GM23338 (cell line): Measurements from ENCODE around the gene NSL1. TPM values are rescaled to one million over a fixed set of nuclear protein-coding genes. Genes with fewer than 3 reads are reported as not detected.

Source experiments
- ATAC-seq: fragments of 200-7000 bp; cut with Tn5 transposase; 3 replicates; pipeline ENCODE4 v1.9.1; 2020
- DNase-seq: peaks from one replicate; pipeline ENCODE4 v3.0.0-alpha.2; 2015; ENCODE audit warnings: low spot score
- H2AFZ ChIP-seq: fragments of 200-600 bp; sonication (generic); 2 replicates; pipeline ENCODE4 v1.8.0; 2016; ENCODE audit warnings: antibody characterized with exemption, mild to moderate bottlenecking, moderate library complexity
- H3F3A ChIP-seq: fragments of 200-600 bp; sonication (generic); replicated peaks from 2 replicates; pipeline ENCODE4 v1.8.0; 2017; ENCODE audit warnings: antibody characterized with exemption, mixed run types, low read depth
- H3K27ac ChIP-seq: fragments of 200-600 bp; sonication (generic); 2 replicates; pipeline ENCODE4 v1.6.1; 2016; ENCODE audit warnings: low read depth
- H3K27me3 ChIP-seq: fragments of 200-600 bp; sonication (generic); 2 replicates; pipeline ENCODE4 v1.8.0; 2016; ENCODE audit warnings: mild to moderate bottlenecking, mixed run types, moderate library complexity; ENCODE audit not compliant: insufficient read depth
- H3K36me3 ChIP-seq: fragments of 200-600 bp; sonication (generic); 2 replicates; pipeline ENCODE4 v1.8.0; 2016; ENCODE audit warnings: mild to moderate bottlenecking; ENCODE audit not compliant: insufficient read depth
- H3K4me1 ChIP-seq: fragments of 200-600 bp; sonication (generic); 2 replicates; pipeline ENCODE4 v1.8.0; 2016; ENCODE audit warnings: mild to moderate bottlenecking, moderate library complexity; ENCODE audit not compliant: insufficient read depth
- H3K4me2 ChIP-seq: fragments of 200-600 bp; sonication (generic); 2 replicates; pipeline ENCODE4 v1.7.1; 2017; ENCODE audit warnings: mixed run types
- H3K4me3 ChIP-seq: fragments of 200-600 bp; sonication (generic); 2 replicates; pipeline ENCODE4 v1.6.1; 2016; ENCODE audit warnings: mixed run types
- H3K79me2 ChIP-seq: fragments of 200-600 bp; sonication (generic); replicated peaks from 2 replicates; pipeline ENCODE4 v1.8.0; 2017; ENCODE audit warnings: mild to moderate bottlenecking; ENCODE audit not compliant: insufficient read depth
- H3K9me2 ChIP-seq: fragments of 200-600 bp; sonication (generic); 2 replicates; pipeline ENCODE4 v1.8.0; 2017; ENCODE audit not compliant: insufficient read depth
- H4K20me1 ChIP-seq: fragments of 200-600 bp; sonication (generic); replicated peaks from 2 replicates; pipeline ENCODE4 v1.8.0; 2017; ENCODE audit warnings: mild to moderate bottlenecking; ENCODE audit not compliant: insufficient read depth
- H3K27ac Mint-ChIP-seq: 2 replicates; pipeline ENCODE4 v1.8.0; 2020; ENCODE audit warnings: inconsistent platforms, mild to moderate bottlenecking, moderate library complexity, mixed read lengths
- H3K27me3 Mint-ChIP-seq: 3 replicates; pipeline ENCODE4 v1.8.0; 2022; ENCODE audit warnings: low read depth, mild to moderate bottlenecking, moderate library complexity, mixed read lengths, inconsistent platforms; ENCODE audit not compliant: insufficient read depth, poor library complexity
- H3K36me3 Mint-ChIP-seq: 3 replicates; pipeline ENCODE4 v1.8.0; 2021; ENCODE audit warnings: low read depth, mild to moderate bottlenecking, inconsistent platforms, moderate library complexity, mixed read lengths
- H3K4me1 Mint-ChIP-seq: 3 replicates; pipeline ENCODE4 v1.8.0; 2020; ENCODE audit warnings: mild to moderate bottlenecking, inconsistent platforms, mixed read lengths
- H3K4me3 Mint-ChIP-seq: 3 replicates; pipeline ENCODE4 v1.8.0; 2021; ENCODE audit warnings: moderate library complexity, mild to moderate bottlenecking, inconsistent platforms, mixed read lengths
- H3K9me3 Mint-ChIP-seq: 3 replicates; pipeline ENCODE4 v1.8.0; 2020; ENCODE audit warnings: moderate library complexity, mild to moderate bottlenecking, inconsistent platforms, mixed read lengths
- CREB1 ChIP-seq: fragments of 250-450 bp; sonication (Bioruptor Pico); IDR thresholded peaks from 2 replicates; pipeline ENCODE4 v1.5.0; 2020; ENCODE audit warnings: low read depth, mild to moderate bottlenecking, moderate library complexity
- JUNB ChIP-seq: IDR thresholded peaks from one replicate; pipeline ENCODE4 v1.6.1; 2016; ENCODE audit warnings: antibody characterized with exemption; ENCODE audit not compliant: unreplicated experiment
- NANOG ChIP-seq: IDR thresholded peaks from 2 replicates; pipeline ENCODE4 v1.6.1; 2016; ENCODE audit warnings: antibody characterized with exemption, borderline replicate concordance
- POLR2AphosphoS5 ChIP-seq: IDR thresholded peaks from 2 replicates; pipeline ENCODE4 v1.6.1; 2016; ENCODE audit warnings: antibody characterized with exemption, low read depth
- STAT1 ChIP-seq: IDR thresholded peaks from one replicate; pipeline ENCODE4 v1.6.1; 2016; ENCODE audit warnings: antibody characterized with exemption; ENCODE audit not compliant: unreplicated experiment
- ZNF114 ChIP-seq: fragments of 250-450 bp; sonication (Bioruptor Pico); IDR thresholded peaks from 2 replicates; pipeline ENCODE4 v1.5.0; 2020; ENCODE audit warnings: mild to moderate bottlenecking, moderate library complexity
- ZNF331 ChIP-seq: fragments of 250-450 bp; sonication (Bioruptor Pico); IDR thresholded peaks from 2 replicates; pipeline ENCODE4 v1.5.0; 2020; ENCODE audit warnings: low read depth, mild to moderate bottlenecking, moderate library complexity
- polyA plus RNA-seq: library from polyadenylated mRNA; unstranded; fragments of >200 nt; fragmentation: Nextera tagmentation; extraction: Ambion mirVana; gene quantifications from 2 replicates; pipeline ENCODE4 v1.2.1, GENCODE V29; 2016
- total RNA-seq: library from RNA; depleted of rRNA; stranded (reverse); fragments of >200 nt; shearing (Covaris generic); gene quantifications from 2 replicates; pipeline ENCODE4 v1.2.3, GENCODE V29; 2014
- TF ChIP-seq, protein P1 (sequence below), 2 experiments: fragments of 200-600 bp in 1 of 2; sonication (generic) in 1 of 2; conservative IDR thresholded peaks; 2 replicates each; pipeline versions ENCODE4 v1.5.1 to v1.6.1; 2016 to 2017; ENCODE audit warnings: antibody characterized with exemption in 2 of 2, low read depth in 2 of 2, mild to moderate bottlenecking in 2 of 2, moderate library complexity in 1 of 2
- TF ChIP-seq, protein P2 (sequence below): IDR thresholded peaks from one replicate; pipeline ENCODE4 v1.6.1; 2018; ENCODE audit warnings: antibody characterized with exemption; ENCODE audit not compliant: unreplicated experiment
- TF ChIP-seq, protein P3 (sequence below): IDR thresholded peaks from 2 replicates; pipeline ENCODE4 v1.6.1; 2016; ENCODE audit warnings: antibody characterized with exemption

The NSL1 gene
- total and polyA plus RNA-seq, 2 experiments from 2014 or later, result 96.8 to 102 TPM

DNA sequence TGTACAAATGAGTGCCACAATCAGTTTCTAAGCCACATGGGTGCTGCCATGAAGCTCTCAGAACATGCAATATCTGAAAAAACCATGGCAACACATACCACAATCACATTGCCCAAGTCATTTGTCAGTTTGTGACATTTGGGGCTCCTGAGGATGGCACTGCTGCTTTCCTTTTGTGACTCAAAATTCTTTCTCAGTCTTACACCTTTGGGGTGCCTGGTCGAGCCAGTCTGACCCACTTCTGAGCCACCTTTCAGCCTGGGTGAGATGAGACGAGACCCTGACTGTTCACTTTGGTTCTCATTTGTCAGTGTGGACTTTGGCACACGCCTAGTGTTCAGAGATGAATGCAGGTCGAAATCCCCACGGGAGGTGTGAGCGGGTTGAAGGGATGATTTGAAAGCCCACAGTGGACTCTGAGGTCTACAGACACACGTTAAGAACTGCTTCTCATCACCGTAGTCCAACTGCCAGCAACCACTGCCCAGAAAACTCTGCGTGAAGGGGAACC is 100.0 kb downstream of the NSL1 start (continued):
- TF ChIP-seq, protein P1, sequence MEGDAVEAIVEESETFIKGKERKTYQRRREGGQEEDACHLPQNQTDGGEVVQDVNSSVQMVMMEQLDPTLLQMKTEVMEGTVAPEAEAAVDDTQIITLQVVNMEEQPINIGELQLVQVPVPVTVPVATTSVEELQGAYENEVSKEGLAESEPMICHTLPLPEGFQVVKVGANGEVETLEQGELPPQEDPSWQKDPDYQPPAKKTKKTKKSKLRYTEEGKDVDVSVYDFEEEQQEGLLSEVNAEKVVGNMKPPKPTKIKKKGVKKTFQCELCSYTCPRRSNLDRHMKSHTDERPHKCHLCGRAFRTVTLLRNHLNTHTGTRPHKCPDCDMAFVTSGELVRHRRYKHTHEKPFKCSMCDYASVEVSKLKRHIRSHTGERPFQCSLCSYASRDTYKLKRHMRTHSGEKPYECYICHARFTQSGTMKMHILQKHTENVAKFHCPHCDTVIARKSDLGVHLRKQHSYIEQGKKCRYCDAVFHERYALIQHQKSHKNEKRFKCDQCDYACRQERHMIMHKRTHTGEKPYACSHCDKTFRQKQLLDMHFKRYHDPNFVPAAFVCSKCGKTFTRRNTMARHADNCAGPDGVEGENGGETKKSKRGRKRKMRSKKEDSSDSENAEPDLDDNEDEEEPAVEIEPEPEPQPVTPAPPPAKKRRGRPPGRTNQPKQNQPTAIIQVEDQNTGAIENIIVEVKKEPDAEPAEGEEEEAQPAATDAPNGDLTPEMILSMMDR (conservative IDR thresholded peaks at IDR 0.05; ENCODE audit: low read depth in 2 of 2), result no peak
- TF ChIP-seq JUNB, result no peak

DNA sequence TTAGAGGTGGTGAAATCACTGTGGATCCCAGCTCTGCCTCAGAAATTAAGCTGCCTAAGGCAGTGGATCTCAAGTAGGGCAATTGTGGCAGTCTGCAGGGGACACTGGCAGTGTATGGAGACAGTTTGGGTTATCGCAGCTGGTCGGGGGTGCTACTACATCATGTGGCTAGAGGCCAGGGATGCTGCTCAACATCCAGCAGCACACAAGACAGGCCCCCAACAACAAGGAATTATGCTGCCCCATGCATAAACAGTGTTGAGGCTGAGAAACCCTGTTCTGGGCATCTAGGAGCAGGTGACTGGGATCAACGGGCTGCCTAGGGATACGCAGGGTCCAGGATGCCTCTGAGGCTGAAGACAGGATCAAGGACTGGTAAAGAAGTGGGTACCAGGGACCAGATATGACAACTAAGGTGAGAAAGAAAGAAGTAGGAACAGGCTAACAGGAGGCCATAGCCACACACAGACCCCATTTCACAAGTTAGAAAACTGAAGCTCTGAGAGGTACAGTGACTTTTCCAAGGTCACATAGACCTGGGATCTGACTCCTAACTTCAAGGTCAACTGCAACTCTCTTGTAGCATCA is 100.7 kb downstream of the NSL1 start:
- Mint-ChIP-seq H3K9me3 (no peaks in the 10 kb centered on the region), H3K4me3 (no peak overlapping the region), H3K4me1 (peaks cover 11% of the 10 kb centered on the region), H3K27me3 (peaks cover 3% of the 10 kb centered on the region), H3K27ac (no peak overlapping the region), H3K36me3 (no peaks in the 10 kb centered on the region; the same call in 2 of the 3 replicates)
- no peak overlapping the region for H3K4me2 ChIP-seq
- peaks cover 20% of the 10 kb centered on the region for H3K4me1 ChIP-seq
- H3K79me2 ChIP-seq, result no peaks in the 10 kb centered on the region
- no peak for ATAC-seq
- H2AFZ ChIP-seq, result no peak overlapping the region
- no peak overlapping the region for H3K27ac ChIP-seq
- no peak overlapping the region for H3K4me3 ChIP-seq
- no peak for DNase-seq
- no peaks in the 10 kb centered on the region for H4K20me1 ChIP-seq
- H3K36me3 ChIP-seq, result no peaks in the 10 kb centered on the region; the same call in 1 of the 2 replicates
- H3K27me3 ChIP-seq, result no peaks in the 10 kb centered on the region
- TF ChIP-seq, protein P2, sequence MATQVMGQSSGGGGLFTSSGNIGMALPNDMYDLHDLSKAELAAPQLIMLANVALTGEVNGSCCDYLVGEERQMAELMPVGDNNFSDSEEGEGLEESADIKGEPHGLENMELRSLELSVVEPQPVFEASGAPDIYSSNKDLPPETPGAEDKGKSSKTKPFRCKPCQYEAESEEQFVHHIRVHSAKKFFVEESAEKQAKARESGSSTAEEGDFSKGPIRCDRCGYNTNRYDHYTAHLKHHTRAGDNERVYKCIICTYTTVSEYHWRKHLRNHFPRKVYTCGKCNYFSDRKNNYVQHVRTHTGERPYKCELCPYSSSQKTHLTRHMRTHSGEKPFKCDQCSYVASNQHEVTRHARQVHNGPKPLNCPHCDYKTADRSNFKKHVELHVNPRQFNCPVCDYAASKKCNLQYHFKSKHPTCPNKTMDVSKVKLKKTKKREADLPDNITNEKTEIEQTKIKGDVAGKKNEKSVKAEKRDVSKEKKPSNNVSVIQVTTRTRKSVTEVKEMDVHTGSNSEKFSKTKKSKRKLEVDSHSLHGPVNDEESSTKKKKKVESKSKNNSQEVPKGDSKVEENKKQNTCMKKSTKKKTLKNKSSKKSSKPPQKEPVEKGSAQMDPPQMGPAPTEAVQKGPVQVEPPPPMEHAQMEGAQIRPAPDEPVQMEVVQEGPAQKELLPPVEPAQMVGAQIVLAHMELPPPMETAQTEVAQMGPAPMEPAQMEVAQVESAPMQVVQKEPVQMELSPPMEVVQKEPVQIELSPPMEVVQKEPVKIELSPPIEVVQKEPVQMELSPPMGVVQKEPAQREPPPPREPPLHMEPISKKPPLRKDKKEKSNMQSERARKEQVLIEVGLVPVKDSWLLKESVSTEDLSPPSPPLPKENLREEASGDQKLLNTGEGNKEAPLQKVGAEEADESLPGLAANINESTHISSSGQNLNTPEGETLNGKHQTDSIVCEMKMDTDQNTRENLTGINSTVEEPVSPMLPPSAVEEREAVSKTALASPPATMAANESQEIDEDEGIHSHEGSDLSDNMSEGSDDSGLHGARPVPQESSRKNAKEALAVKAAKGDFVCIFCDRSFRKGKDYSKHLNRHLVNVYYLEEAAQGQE, result no peak
- no peaks in the 10 kb centered on the region for H3K9me2 ChIP-seq
- H3F3A ChIP-seq, result no peaks in the 10 kb centered on the region

DNA sequence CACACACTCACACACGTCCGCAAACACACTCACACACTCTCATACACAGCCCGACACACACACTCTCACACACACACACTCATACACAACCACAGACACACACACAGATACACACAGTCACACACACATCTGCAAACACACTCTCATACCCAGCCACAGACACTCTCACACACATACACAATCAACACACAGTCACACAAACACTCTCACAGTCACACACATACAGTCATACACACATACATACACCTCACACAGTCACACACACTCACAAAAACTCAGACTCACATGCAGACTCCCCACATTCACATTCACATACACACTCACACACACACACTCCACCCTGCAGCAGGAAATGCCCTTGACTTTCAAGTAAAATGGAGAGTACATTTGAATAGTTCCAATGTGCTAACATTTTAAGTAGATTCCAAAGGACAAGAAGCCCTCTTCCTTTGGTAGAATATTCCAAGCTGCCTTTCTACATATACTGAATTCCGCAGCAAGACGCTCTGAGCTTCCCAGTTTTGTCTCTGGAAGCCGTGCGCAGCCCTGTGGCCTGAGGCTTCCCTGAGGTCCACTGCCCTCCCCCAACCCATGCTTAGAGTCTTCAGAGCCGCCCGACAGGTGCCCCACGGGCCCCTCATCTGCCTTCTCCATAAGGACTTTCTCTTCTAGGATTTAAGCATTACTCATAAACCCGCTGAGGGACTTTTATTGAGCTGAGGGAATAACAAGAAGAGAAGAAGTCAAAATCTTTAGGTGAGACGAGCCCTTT is 101.6 kb downstream of the NSL1 start:
- Histone ChIP-seq H3K36me3 (no peaks in the 10 kb centered on the region; the same call in 1 of the 2 replicates), H3K27me3 (no peaks in the 10 kb centered on the region), H2AFZ (no peak overlapping the region; the same call in 1 of the 2 replicates), H3F3A (no peaks in the 10 kb centered on the region), H3K4me1 (peaks cover 20% of the 10 kb centered on the region), H3K27ac (no peak overlapping the region), H3K4me2 (0 out of 2 replicates have a peak overlapping the region, but pooled peaks have one; percentile 25), H3K9me2 (no peaks in the 10 kb centered on the region), H3K4me3 (no peak overlapping the region), H4K20me1 (no peaks in the 10 kb centered on the region), H3K79me2 (no peaks in the 10 kb centered on the region)
- ATAC-seq (peak; percentile 61), DNase-seq (peak; percentile 33)
- Mint-ChIP-seq H3K9me3 (no peaks in the 10 kb centered on the region), H3K4me3 (no peak overlapping the region), H3K4me1 (peaks cover 15% of the 10 kb centered on the region), H3K36me3 (no peaks in the 10 kb centered on the region; the same call in 2 of the 3 replicates), H3K27me3 (peaks cover 3% of the 10 kb centered on the region), H3K27ac (no peak overlapping the region)
- TF ChIP-seq ZNF114 (CRISPR knock-in tag) (no peak), NANOG (no peak), CREB1 (CRISPR knock-in tag) (no peak), STAT1 (no peak), POLR2AphosphoS5 (no peak), ZNF331 (CRISPR knock-in tag) (no peak), JUNB (no peak)
- TF ChIP-seq, protein P2, result no peak
- TF ChIP-seq, protein P3, sequence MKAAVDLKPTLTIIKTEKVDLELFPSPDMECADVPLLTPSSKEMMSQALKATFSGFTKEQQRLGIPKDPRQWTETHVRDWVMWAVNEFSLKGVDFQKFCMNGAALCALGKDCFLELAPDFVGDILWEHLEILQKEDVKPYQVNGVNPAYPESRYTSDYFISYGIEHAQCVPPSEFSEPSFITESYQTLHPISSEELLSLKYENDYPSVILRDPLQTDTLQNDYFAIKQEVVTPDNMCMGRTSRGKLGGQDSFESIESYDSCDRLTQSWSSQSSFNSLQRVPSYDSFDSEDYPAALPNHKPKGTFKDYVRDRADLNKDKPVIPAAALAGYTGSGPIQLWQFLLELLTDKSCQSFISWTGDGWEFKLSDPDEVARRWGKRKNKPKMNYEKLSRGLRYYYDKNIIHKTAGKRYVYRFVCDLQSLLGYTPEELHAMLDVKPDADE, result no peak
